Measurements from ENCODE around the gene DIP2B.
"Not testable (repeated sequence)": the region's sequence is repeated elsewhere in the genome, so short reads cannot be mapped to it uniquely, and the experiment has no call there.

Gene DIP2B

DNA sequence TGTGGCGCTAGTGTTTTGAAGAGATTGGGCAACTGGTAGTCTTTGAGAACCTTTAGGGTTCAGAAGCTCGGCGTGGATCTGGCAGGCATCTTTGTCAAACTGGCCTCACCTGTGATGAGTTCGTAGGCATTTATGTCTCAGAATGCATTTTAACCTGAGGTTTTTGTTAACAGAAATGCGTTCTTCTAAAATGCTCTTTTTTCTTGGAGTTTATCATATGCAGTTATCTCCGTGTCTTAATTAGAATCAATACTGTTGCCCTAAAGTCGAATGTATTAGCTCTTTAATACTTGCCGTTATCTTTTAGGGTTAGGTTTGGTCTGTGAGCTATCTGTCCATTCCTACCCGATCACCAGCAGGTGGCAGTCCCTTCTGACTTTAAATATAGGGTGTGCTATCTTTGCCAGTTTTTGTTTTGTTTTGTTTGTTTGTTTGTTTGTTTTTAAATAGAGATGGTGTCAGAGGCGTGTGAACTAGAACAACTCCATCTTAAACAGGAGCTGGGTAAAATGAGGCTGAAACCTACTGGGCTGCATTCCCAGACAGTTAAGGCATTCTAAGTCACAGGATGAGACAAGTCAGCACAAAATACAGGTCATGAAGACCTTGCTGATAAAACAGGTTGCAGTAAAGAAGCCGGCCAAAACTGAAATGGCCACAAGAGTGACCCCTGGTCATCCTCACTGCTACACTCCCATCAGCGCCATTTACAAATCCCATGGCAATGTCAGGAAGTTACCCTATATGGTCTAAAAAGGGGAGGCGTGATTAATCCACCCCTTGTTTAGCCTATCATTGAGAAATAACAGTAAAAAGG is 260.5 kb downstream of the DIP2B start:
- DNase-seq (ENCODE audit: low read depth in 2 of 2), result no peak

DNA sequence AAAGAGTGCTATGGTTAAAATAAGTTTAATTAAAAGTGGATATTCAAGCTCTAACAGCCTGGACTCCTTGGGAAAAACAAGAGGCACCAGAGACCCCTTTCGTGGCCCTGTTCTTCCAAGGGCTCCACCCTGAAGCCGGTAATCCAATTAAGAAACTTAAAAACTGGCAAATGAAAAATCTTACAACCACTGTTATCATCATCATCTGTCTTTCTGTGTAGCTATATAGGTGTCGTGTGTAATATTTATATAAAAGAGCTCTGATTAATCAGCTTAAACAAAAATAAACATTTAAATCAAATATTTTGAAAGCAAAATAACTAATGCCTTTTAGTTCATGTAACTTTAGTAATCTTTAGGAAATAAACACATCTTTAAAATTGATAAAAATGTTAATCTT is 263.6 kb downstream of the DIP2B start:
- no peak for DNase-seq (ENCODE audit: low read depth in 2 of 2)

DNA sequence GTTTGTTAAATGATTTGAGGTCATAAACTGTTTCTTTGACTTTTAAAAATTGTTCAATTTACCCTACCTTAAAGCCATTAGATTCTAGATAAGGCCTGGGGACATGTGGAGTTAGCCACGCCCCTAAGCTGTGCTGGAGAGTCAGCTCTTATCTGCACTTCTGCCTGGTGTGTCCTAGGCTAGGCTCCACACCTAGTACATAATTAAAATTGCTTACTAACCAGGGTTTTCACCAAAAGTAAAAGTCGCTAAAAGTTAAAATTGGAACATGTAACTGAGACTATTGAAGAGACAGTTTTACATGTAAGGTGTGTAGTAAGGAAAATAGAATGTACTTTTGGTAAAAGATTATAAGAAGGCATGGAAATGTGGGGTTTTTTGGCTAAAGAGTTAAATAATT is 264.0 kb downstream of the DIP2B start:
- not testable (repeated sequence) for DNase-seq (ENCODE audit: low read depth in 2 of 2)

DNA sequence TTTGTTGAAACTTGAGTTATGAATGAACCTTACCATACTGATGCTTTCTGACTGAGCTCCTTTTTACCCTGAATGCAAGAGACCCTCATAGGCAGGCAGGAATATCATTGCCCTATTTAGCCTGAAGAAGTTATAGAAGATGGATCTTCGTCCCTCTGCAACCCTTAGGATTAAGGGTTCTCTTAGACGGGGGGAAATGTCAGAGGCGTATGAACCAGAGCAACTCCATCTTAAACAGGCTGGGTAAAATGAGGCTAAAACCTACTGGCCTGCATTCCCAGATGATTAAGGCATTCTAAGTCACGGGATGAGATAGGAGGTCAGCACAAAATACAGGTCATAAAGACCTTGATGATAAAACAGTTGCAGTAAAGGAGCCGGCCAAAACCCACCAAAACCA is 266.6 kb downstream of the DIP2B start:
- no peak for DNase-seq (ENCODE audit: low read depth in 2 of 2)

DNA sequence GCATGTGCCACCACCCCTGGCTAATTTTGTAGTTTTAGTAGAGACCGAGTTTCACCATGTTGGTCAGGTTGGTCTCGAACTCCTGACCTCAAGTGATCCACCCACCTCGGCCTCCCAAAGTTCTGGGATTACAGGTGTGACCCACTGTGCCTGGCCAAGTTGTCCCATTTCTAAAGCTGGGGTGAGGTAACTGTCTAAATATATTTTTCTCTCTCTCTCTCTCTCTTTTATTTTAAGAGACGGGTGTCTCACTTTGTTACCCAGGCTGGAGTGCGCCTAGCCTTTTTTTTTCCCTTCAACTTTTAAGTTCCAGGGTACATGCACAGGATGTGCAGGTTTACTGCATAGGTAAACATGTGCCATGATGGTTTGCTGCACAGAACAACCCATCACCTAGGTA is 267.7 kb downstream of the DIP2B start:
- no peak for DNase-seq (ENCODE audit: low read depth in 2 of 2)

DNA sequence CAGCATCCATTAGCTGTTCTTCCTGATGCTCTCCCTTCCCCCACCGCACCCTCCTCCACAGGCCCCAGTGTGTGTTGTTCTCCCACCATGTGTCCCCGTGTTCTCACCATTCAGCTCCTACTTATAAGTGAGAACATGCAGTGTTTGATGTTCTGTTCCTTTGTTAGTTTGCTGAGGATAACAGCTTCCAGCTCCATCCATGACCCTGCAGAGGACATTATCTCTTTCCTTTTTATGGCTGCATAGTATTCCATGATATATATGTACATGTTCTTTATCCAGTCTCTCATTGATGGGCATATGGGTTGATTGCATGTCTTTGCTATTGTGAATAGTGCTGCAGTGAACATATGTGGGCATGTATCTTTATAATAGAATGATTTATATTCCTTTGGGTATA is 268.1 kb downstream of the DIP2B start:
- no peak for DNase-seq (ENCODE audit: low read depth in 2 of 2)

DNA sequence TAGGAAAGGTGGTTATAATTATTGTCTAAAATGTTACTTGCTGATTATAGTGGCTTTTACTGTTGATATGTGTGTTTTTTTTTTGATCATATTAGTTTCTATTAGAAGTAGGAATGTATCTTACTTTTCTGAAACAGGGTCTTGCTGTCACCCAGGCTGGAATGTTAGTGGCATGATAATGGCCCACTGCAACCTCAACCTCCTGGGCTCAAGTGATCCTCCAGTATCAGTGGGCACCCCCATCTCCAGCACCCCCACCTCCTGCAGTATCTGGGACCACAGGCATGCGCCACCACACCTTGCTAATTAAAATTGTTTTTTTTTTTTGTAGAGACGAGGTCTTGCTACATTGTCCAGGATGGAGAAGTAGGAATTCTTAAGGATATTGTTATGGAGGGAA is 270.5 kb downstream of the DIP2B start:
- no peak for DNase-seq (ENCODE audit: low read depth in 2 of 2)

DNA sequence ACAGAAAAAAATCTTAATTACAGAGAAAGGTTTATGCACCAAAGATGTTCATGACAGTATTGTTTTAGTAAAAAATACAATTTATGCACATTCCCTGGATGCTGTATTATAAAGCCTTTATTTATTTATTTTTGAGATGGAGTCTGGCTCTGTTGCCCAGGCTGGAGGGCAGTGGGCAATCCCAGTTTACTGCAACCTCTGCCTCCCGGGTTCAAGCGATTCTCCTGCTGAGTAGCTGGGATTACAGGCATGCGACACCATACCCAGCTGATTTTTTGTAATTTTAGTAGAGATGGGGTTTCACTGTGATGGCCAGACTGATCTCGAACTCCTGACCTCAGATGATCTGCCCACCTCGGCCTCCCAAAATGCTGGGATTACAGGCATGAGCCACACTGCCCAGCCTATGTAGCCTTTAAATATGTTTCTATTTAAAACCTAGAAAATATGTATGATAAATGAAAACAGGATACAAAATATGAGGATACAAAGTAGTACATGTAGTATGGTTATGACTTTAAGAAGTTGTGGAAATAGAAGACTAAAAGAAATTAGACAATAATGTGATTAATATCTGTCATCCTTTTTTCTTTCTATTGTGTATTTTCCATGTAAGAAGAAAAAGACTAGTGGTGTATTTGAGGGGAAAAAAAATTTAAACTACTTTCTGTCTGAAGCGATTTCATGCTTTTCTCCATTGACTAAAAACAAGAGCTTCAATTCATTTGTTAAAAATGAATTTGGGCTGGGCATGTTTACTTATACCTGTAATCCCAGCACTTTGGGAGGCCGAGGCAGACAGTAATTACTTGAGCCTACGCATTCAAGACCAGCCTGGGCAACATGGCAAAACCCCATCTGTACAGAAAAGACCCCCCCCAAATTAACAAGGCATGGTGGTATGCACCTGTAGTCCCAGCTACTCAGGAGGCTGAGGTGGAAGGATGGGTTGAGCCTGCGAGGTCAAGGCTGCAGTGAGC is 272.3 kb downstream of the DIP2B start:
- no peak for DNase-seq (ENCODE audit: low read depth in 2 of 2)

DNA sequence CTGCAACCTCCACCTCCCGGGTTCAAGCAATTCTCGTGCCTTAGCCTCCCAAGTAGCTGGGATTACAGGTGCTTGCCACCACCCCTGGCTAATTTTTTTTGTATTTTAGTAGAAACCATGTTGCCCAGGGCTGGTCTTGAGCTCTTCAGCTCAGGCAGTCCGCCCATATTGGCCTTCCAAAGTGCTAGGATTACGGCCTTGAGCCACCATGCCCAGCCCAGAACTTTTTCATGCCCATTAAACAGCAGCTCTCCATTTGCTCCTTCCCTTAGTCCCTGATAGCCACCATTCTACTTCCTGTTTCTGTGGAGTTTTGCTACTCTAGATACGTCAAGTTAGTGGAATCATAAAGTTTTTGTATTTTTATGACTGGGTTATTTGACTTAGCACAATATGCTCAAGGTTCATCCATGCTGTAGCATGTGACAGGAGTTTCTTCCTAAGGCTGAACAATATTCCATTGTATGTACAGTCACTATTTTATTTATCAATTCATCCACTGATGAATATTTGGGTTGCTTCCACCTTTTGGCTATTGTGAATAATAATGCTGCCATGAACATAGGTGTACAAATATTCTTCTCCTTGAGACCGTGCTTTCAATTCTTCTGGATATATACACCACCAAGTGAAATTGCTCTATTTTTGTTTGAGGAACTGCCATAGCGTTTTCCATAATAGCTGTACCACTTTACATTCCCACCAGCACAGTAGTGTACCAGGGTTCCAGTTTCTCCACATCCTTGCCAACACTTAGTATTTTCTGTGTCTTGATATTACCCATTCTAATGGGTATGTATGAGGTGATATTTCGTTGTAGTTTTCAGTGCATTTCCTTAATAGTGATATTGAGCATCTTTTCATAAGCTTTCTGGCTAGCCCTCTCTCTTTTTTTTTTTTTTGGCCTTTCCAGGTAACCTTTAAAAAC is 274.1 kb downstream of the DIP2B start:
- DNase-seq (ENCODE audit: low read depth in 2 of 2), result no peak

DNA sequence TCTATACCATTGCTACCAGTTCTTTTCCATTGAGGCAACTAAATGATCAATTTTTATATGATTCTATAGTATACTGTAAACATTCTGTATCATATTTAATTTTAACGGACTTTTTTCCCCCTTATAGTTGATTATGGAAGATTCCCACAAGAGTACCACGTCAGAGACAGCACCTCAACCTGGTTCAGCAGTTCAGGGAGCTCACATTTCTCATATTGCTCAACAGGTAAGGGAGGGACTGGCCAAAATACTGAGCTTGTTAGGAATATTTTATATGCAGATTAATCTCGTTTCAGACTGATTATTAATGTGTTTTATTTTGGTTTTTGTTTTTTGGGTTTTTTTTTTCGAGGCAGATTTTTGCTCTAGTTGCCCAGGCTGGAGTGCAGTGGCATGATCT is 275.2 kb downstream of the DIP2B start:
- no peak for DNase-seq (ENCODE audit: low read depth in 2 of 2)

DNA sequence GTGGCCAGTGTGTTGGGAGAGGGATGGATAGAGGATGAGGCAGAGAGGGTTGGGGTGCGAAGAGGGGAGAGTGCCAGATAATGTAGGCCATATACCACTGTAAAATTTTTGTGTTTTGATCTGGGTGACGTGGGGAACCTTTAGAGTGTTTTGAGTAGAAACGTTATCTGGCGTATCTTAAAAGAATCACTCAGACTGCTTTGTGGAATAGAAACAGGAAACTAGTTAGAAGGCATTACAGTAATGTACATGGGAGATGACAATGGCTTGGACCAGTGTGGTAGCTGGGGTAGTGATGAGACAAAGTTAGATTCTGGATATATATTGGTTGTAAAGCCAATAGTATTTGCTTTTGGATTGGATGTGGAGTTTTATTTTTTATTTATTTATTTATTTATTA is 279.7 kb downstream of the DIP2B start:
- no peak for DNase-seq (ENCODE audit: low read depth in 2 of 2)

DNA sequence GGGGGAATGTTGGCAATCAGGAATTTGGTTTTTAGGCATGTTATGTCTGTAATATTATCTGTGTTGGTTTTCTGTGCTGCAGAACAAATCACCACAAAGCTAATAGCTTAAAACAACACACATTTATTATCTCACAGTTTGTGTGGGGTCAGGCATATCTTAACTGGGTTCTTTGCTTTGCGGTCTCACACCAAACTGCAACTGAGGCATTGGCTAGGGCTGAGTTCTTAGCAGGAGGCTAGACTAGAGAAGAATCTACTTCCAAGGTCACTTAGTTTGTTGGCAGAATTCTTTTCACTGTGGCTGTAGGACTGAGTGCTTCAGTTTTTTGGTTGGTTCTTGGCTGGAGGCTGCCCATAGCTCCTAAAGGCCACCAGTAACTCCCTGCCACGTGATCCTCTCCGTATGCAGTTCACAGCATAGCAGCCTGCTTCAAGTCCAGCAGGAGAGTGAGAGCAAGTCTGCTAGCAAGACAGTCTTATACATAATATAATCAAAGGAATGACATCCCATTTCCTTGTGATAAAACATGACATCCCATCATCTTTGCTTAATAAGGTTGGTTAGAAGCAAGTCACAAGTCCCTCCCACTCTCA is 280.7 kb downstream of the DIP2B start:
- DNase-seq (ENCODE audit: low read depth in 2 of 2), result no peak

DNA sequence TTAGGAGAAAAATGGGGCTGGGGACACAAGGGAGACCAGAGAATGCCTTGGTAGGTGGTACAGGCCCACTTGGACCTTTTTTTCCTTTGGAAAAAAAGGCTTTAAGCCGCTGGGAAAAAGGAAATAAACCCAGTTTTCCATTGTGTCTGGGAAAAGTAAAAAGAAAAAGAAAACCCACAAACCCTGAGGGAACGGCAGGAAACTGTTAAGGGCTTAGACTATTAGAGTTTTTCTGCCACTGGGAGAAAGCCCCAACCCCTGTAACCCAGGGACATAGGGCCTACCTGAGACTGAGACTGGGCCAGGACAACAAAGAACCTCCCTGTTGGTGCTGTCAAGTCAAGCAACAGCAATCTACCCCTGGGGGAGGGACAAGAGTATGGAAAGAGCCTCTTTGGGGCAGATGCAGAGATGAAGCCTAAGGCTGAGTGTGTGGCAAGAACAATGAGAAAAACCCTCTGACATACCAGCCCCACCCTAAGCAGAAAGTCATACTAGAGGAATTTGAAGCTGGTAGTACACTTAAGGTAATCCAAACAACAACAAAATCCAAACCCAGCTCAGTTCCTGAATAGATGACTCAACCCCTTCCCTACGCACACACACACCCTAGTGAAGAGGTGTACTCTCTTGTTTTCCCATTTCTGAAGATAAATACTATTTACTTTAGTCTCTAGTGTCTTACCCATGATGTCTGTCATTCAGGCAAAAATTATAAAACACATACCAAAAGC is 281.9 kb downstream of the DIP2B start:
- no peak for DNase-seq (ENCODE audit: low read depth in 2 of 2)

DNA sequence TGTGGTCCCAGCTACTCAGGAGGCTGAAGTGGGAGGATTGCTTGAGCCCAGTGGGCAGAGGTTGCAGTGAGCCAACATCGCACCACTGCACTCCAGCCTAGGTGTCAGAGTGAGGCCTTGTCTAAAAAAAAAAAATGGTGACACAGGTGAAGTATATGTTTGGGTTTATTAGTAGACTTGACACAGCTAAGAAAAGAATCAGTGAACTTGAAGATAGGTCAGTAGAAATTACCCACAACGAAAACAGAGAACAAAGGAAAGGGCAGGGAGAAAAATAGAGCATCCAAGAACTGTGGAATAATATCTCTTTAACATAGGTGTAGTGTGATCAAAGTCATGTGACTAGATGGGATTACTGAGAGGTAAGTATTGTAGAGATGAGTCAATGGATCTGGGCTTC is 282.8 kb downstream of the DIP2B start:
- DNase-seq (ENCODE audit: low read depth in 2 of 2), result no peak

DNA sequence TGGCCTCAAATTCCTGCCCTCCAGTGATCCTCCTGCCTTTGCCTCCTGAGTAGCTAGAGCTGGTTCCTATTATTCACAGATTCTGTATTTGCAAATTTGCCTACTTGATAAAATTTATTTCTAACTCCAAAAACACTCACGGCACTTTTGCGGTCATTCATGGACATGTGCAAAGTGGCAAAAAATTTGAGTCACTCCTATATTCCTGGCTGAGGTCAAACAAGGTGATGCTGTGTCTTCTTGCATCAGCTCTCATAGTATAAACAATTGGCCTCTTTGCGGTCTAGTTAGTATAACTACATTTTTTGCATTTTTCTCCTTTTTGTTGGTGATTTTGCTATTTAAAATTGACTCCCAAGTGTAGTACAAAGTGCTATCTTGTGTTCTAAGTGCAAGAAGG is 283.8 kb downstream of the DIP2B start:
- DNase-seq (ENCODE audit: low read depth in 2 of 2), result no peak

DNA sequence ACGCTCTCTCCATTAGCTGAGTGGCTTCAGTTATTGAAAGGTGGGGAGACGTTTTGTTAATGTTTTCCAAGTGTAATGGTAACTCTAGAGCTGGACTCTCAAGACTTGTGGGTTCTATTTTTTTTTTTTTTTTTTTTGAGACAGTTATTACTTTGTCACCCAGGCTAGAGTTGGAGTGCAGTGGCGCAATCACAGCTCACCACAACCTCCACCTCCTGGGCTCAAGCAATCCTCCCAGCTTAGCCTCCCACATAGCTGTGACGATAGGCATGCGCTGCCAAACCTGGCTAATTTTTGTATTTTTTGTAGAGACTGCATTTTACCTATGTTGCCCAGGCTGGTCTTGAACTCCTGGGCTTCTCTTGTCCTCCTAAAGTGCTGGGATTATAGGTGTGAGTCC is 285.3 kb downstream of the DIP2B start:
- no peak for DNase-seq (ENCODE audit: low read depth in 2 of 2)

Data from stimulated activated CD4-positive, alpha-beta T cell treated with anti-CD3 and anti-CD28 coated beads, Interleukin-1b, Interleukin-23, amount 100 ng/mL, for 1 hour (primary cell).